ENCODE measurements around the gene PFDN2.

DNA sequence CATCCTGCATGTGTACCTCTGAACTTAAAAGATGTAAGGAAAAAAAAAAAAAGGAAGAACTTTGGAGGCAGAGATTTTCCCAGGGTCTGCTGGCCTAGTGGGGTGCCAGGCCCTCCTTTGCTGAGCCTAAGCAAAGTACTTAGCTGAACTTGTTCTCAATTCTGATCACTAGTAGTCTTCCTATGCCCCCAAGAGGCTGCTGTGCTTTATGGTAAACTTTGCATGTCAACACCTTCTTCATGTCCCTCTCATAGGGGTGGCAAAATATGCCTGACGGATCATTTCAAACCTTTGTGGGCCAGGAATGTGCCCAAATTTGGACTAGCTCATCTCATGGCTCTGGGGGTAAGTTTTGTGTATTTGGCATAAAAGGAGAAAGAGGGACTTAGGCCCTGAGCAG is 40.0 kb upstream of the PFDN2 start:
- TF ChIP-seq CTCF (IDR thresholded peaks at IDR 0.05) (no peak), EP300 (IDR thresholded peaks at IDR 0.05) (no peak), POLR2A (IDR thresholded peaks at IDR 0.05) (no peak)
